ENCODE measurements around the gene SIAH2. TPM values are rescaled to one million over a fixed set of nuclear protein-coding genes. Genes with fewer than 3 reads are reported as not detected.

SIAH2 gene
- total RNA-seq, 6 donors from 2014 or later: 17.6 to 45.0 (median 31.7) TPM

GRCh38 chr3:150793641-150794040, 30.7 kb upstream of the SIAH2 start:
- H3K9me3 ChIP-seq: no peaks in the 10 kb centered on the region
- H3K36me3 ChIP-seq: no peaks in the 10 kb centered on the region
- TF ChIP-seq EP300 (IDR thresholded peaks at IDR 0.05): no peak
- TF ChIP-seq POLR2AphosphoS5 (IDR thresholded peaks at IDR 0.05): no peak
- TF ChIP-seq POLR2A (IDR thresholded peaks at IDR 0.05): no peak
- TF ChIP-seq, protein P1, sequence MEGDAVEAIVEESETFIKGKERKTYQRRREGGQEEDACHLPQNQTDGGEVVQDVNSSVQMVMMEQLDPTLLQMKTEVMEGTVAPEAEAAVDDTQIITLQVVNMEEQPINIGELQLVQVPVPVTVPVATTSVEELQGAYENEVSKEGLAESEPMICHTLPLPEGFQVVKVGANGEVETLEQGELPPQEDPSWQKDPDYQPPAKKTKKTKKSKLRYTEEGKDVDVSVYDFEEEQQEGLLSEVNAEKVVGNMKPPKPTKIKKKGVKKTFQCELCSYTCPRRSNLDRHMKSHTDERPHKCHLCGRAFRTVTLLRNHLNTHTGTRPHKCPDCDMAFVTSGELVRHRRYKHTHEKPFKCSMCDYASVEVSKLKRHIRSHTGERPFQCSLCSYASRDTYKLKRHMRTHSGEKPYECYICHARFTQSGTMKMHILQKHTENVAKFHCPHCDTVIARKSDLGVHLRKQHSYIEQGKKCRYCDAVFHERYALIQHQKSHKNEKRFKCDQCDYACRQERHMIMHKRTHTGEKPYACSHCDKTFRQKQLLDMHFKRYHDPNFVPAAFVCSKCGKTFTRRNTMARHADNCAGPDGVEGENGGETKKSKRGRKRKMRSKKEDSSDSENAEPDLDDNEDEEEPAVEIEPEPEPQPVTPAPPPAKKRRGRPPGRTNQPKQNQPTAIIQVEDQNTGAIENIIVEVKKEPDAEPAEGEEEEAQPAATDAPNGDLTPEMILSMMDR (IDR thresholded peaks at IDR 0.05): no peak
- H3K27ac ChIP-seq: no peak overlapping the region
- ATAC-seq (ENCODE audit: low FRiP score in 2 of 2): no peak
- no peak for DNase-seq
- WGBS, 2 donors: 76 to 81% methylated on average over 4 of the region's 4 CpGs
- H3K4me1 ChIP-seq: peaks cover 0 to 7% (median 1%) of the 10 kb centered on the region in 4 donors
- no peaks in the 10 kb centered on the region for H3K27me3 ChIP-seq
- no peak overlapping the region for H3K4me3 ChIP-seq

GRCh38 chr3:150790629-150791028, 27.7 kb upstream of the SIAH2 start:
- DNase-seq (no peak), ATAC-seq (ENCODE audit: low FRiP score in 2 of 2) (no peak)
- no peak overlapping the region for H3K27ac ChIP-seq
- no peaks in the 10 kb centered on the region for H3K27me3 ChIP-seq
- H3K36me3 ChIP-seq: no peaks in the 10 kb centered on the region
- no peaks in the 10 kb centered on the region for H3K9me3 ChIP-seq
- peaks cover 0 to 4% (median 0%) of the 10 kb centered on the region in 4 donors for H3K4me1 ChIP-seq
- no peak overlapping the region for H3K4me3 ChIP-seq
- TF ChIP-seq EP300 (IDR thresholded peaks at IDR 0.05) (no peak), POLR2A (IDR thresholded peaks at IDR 0.05) (no peak), POLR2AphosphoS5 (IDR thresholded peaks at IDR 0.05) (no peak)
- TF ChIP-seq, protein P1 (IDR thresholded peaks at IDR 0.05): no peak

GRCh38 chr3:150789451-150789850, 26.5 kb upstream of the SIAH2 start:
- H3K9me3 ChIP-seq: no peaks in the 10 kb centered on the region
- TF ChIP-seq, protein P1 (IDR thresholded peaks at IDR 0.05): no peak
- no peak for TF ChIP-seq EP300 (IDR thresholded peaks at IDR 0.05)
- no peaks in the 10 kb centered on the region for H3K27me3 ChIP-seq
- ATAC-seq (ENCODE audit: low FRiP score in 2 of 2) (no peak), DNase-seq (no peak)
- no peaks in the 10 kb centered on the region for H3K36me3 ChIP-seq
- peaks cover 0 to 4% (median 0%) of the 10 kb centered on the region in 4 donors for H3K4me1 ChIP-seq
- H3K4me3 ChIP-seq: no peak overlapping the region
- WGBS, 2 donors: 67 to 78% methylated on average over 4 of the region's 4 CpGs
- H3K27ac ChIP-seq: no peak overlapping the region

GRCh38 chr3:150787741-150788370, 24.9 kb upstream of the SIAH2 start:
- TF ChIP-seq, protein P1 (IDR thresholded peaks at IDR 0.05): peak; percentile 80 to 89 (median 84)
- TF ChIP-seq POLR2AphosphoS5 (IDR thresholded peaks at IDR 0.05): no peak
- no peak overlapping the region for H3K27ac ChIP-seq

DNA sequence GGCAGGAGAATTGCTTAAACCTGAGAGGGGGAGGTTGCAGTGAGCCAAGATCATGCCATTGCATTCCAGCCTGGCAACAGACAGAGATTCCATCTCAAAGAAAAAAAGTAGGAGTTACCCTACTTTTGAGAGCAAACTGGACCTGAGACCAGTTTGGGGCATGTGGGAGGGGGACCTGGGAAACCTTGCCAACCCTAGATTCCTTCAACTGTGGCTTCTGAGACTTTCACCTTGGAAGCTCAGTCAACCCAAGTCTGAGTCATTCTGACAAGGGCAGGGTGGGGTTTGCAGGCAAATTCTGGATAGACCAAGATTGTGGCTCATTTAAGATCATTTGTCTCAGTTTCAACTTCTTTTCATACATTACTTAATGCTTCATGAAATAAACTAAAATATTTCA, 23.8 kb upstream of the SIAH2 start:
- H3K9me3 ChIP-seq: no peaks in the 10 kb centered on the region
- H3K27ac ChIP-seq: no peak overlapping the region
- ATAC-seq (ENCODE audit: low FRiP score in 2 of 2): no peak
- H3K4me1 ChIP-seq: peaks cover 0 to 4% (median 0%) of the 10 kb centered on the region in 4 donors
- H3K27me3 ChIP-seq: no peaks in the 10 kb centered on the region
- no peak overlapping the region for H3K4me3 ChIP-seq
- TF ChIP-seq, protein P1 (IDR thresholded peaks at IDR 0.05): no peak
- TF ChIP-seq EP300 (IDR thresholded peaks at IDR 0.05): no peak
- TF ChIP-seq POLR2AphosphoS5 (IDR thresholded peaks at IDR 0.05): no peak
- TF ChIP-seq POLR2A (IDR thresholded peaks at IDR 0.05): no peak
- H3K36me3 ChIP-seq: no peaks in the 10 kb centered on the region
- DNase-seq: no peak

More at GRCh38 chr3:150787741-150788370, 24.9 kb upstream of the SIAH2 start:
- WGBS, 2 donors: 1 to 3% methylated on average over 10 of the region's 10 CpGs
- Histone ChIP-seq H3K4me1 (peaks cover 0 to 4% (median 0%) of the 10 kb centered on the region in 4 donors), H3K4me3 (no peak overlapping the region), H3K36me3 (no peaks in the 10 kb centered on the region), H3K9me3 (no peaks in the 10 kb centered on the region), H3K27me3 (no peaks in the 10 kb centered on the region)
- ATAC-seq (ENCODE audit: low FRiP score in 2 of 2): peak; percentile 77 to 92
- peak; percentile 85 to 87 for DNase-seq
